GM12891 (cell line): ENCODE data around the gene EYS.

Source experiments
- PAX5 ChIP-seq: IDR thresholded peaks from 2 replicates; pipeline ENCODE4 v1.6.1; 2011; ENCODE audit warnings: low read length, moderate library complexity, mild to moderate bottlenecking; ENCODE audit not compliant: insufficient read depth, severe bottlenecking
- POLR2A ChIP-seq: IDR thresholded peaks from 2 replicates; pipeline ENCODE4 v1.6.1; 2011; ENCODE audit warnings: low read depth, low read length, control low read depth
- POLR2AphosphoS5 ChIP-seq: IDR thresholded peaks from 2 replicates; pipeline ENCODE4 v1.6.1; 2011; ENCODE audit warnings: low read depth, low read length, control low read depth
- POU2F2 ChIP-seq: IDR thresholded peaks from 2 replicates; pipeline ENCODE4 v1.6.1; 2011; ENCODE audit warnings: low read depth, mild to moderate bottlenecking, control low read depth, low read length, moderate library complexity
- SPI1 ChIP-seq: IDR thresholded peaks from 2 replicates; pipeline ENCODE4 v1.6.1; 2011; ENCODE audit warnings: low read depth, low read length, control low read depth
- TAF1 ChIP-seq: IDR thresholded peaks from 2 replicates; pipeline ENCODE4 v1.6.1; 2011; ENCODE audit warnings: low read depth, low read length, control low read depth

- TF ChIP-seq TAF1 (no peak), POLR2AphosphoS5 (no peak), POLR2A (no peak), SPI1 (no peak), POU2F2 (no peak), PAX5 (no peak)
Measured at GRCh38 chr6:65135567-65135966, 571.5 kb downstream of the EYS start.
